HEK293T (cell line): ENCODE results near the gene HOMER3.
"Not testable (repeated sequence)": the region's sequence is repeated elsewhere in the genome, so short reads cannot be mapped to it uniquely, and the experiment has no call there.

ENCODE experiments used
- FOXA1 ChIP-seq: fragments of 450-650 bp; IDR thresholded peaks from 2 replicates; pipeline ENCODE4 v1.6.1; 2016; ENCODE audit warnings: mild to moderate bottlenecking
- HDGF ChIP-seq: fragments of 450-650 bp; IDR thresholded peaks from 2 replicates; pipeline ENCODE4 v1.6.1; 2017; ENCODE audit warnings: antibody characterized with exemption, borderline replicate concordance
- SP1 ChIP-seq: fragments of 450-650 bp; IDR thresholded peaks from 2 replicates; pipeline ENCODE4 v1.6.1; 2017
- SUZ12 ChIP-seq: fragments of 450-650 bp; IDR thresholded peaks from 2 replicates; pipeline ENCODE4 v1.6.1; 2016; ENCODE audit warnings: mild to moderate bottlenecking
- TARDBP ChIP-seq: fragments of 450-650 bp; IDR thresholded peaks from 2 replicates; pipeline ENCODE4 v1.6.1; 2016
- TF ChIP-seq, protein P1 (sequence below): fragments of 450-650 bp; IDR thresholded peaks from 2 replicates; pipeline ENCODE4 v1.6.1; 2016

DNA sequence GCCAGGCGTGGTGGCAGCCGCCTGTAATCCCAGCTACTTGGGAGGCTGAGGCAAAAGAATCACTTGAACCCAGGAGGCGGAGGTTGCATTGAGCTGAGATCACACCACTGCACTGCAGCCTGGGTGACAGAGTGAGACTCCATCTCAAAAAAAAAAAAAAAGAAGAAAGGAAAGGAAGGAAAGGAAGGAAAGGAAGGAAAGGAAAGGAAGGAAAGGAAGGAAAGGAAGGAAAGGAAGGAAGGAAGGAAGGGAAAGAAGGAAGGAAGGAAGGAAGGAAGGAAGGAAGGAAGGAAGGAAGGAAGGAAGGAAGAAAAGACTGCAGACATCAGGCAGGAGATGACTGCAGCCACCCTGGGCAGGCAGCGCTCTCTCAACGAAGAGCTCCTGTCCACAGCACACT, 38.5 kb downstream of the HOMER3 start:
- not testable (repeated sequence) for TF ChIP-seq FOXA1, HDGF, SUZ12, TARDBP, SP1
- TF ChIP-seq, protein P1, sequence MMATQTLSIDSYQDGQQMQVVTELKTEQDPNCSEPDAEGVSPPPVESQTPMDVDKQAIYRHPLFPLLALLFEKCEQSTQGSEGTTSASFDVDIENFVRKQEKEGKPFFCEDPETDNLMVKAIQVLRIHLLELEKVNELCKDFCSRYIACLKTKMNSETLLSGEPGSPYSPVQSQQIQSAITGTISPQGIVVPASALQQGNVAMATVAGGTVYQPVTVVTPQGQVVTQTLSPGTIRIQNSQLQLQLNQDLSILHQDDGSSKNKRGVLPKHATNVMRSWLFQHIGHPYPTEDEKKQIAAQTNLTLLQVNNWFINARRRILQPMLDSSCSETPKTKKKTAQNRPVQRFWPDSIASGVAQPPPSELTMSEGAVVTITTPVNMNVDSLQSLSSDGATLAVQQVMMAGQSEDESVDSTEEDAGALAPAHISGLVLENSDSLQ, result not testable (repeated sequence)
